Heart left ventricle (tissue), 16 donors: ENCODE measurements around the gene EPHA1. TPM values are rescaled to one million over a fixed set of nuclear protein-coding genes. Genes with fewer than 3 reads are reported as not detected.
"Not testable (repeated sequence)": the region's sequence is repeated elsewhere in the genome, so short reads cannot be mapped to it uniquely, and the experiment has no call there.

ENCODE experiments used
- ATAC-seq, 4 donors: fragments of 200-7000 bp; cut with Tn5 transposase; one replicate each; pipeline ENCODE4 v1.9.1; 2020 to 2022; ENCODE audit warnings: moderate library complexity in 4 of 4, mild to moderate bottlenecking in 3 of 4, moderate number of reproducible peaks in 1 of 4
- DNase-seq, 5 donors: peaks; one replicate each; pipeline ENCODE4 v3.0.0-alpha.2; 2020
- H3K27ac ChIP-seq, 12 donors: fragments of 200-600 bp; sonication (generic) in 4 of 12; one replicate each; pipeline versions ENCODE4 v1.5.0 to v1.8.0; 2016 to 2022; ENCODE audit warnings: mild to moderate bottlenecking in 2 of 12
- H3K27me3 ChIP-seq, 9 donors: fragments of 200-600 bp; sonication (generic) in 2 of 9; one replicate each; pipeline versions ENCODE4 v1.5.1 to v1.8.0; 2016 to 2022; ENCODE audit warnings: mild to moderate bottlenecking in 3 of 9
- H3K36me3 ChIP-seq, 9 donors: fragments of 200-600 bp; sonication (generic) in 2 of 9; one replicate each; pipeline versions ENCODE4 v1.5.0 to v1.8.0; 2018 to 2022; ENCODE audit warnings: mild to moderate bottlenecking in 2 of 9
- H3K4me1 ChIP-seq, 12 donors: fragments of 200-600 bp; sonication (generic) in 4 of 12; one replicate each; pipeline versions ENCODE4 v1.5.0 to v1.8.0; 2016 to 2022; ENCODE audit warnings: mild to moderate bottlenecking in 3 of 12
- H3K4me3 ChIP-seq, 12 donors: fragments of 200-600 bp; sonication (generic) in 4 of 12; one replicate each; pipeline versions ENCODE4 v1.5.0 to v1.8.0; 2017 to 2022; ENCODE audit warnings: mild to moderate bottlenecking in 9 of 12, moderate library complexity in 4 of 12
- H3K9me3 ChIP-seq, 12 donors: fragments of 200-600 bp; sonication (generic) in 4 of 12; one replicate each; pipeline versions ENCODE4 v1.5.0 to v1.8.0; 2016 to 2022; ENCODE audit warnings: mild to moderate bottlenecking in 1 of 12
- POLR2A ChIP-seq, 2 donors: fragments of 450-650 bp; IDR thresholded peaks; one replicate each; pipeline ENCODE4 v1.6.1; 2017; ENCODE audit warnings: antibody characterized with exemption in 2 of 2, mild to moderate bottlenecking in 2 of 2, moderate library complexity in 2 of 2
- WGBS, 4 donors: extraction: QIAGEN DNeasy Blood & Tissue Kit in 2 of 4; methylation state at CpG; one replicate each; pipeline versions ENCODE4 v1.1.5 to v1.1.7; 2013 to 2018; 5-methylcytosine and 5-hydroxymethylcytosine counted together
- intact Hi-C, 10 donors: fragments of 100-400 bp; cut with DNase I; formaldehyde crosslinking; loops; one replicate each; pipeline versions ENCODE4 v1.11.1 to v1.14.2; 2022
- polyA plus RNA-seq, 2 donors: library from polyadenylated mRNA; stranded (reverse); fragments of 200-250 nt; gene quantifications; one replicate each; pipeline ENCODE4 v1.2.3, GENCODE V29; 2013
- total RNA-seq, 9 donors: library from RNA; depleted of rRNA in 2 of 9; stranded (reverse); fragments of >200 nt in 2 of 9; fragmentation: NEBNext Ultra II Directional in 3 of 9; extraction: Animal tissue kit (Norgen Biotek cat#: 25700) in 3 of 9; gene quantifications; one replicate each; pipeline versions ENCODE4 v1.1.0 to v1.2.4, GENCODE V29; 2016 to 2023
- TF ChIP-seq, protein P1 (sequence below), 12 donors: fragments of 200-600 bp; sonication (generic) in 4 of 12; IDR thresholded peaks; one replicate each; pipeline versions ENCODE4 v1.5.0 to v1.8.0; 2018 to 2022; ENCODE audit warnings: antibody characterized with exemption in 12 of 12, mild to moderate bottlenecking in 5 of 12
- donor health status: ischemic (EF 13 %, LVEDD 7.1; RV severe dilation, severe dysfunction).
- donor health status: healthy with polysubstance abuse.
- donor health status: DM: no; HTN: yes; CAD: no.
- donor health status: DM: no; HTN: no; CAD: no.
- donor health status: ischemic (EF 25% LVEDD 6.9; RV normal size, moderate dysfunction).
- donor health status: ischemic (EF 25% LVEDD 5.7; RV mildly dilated, moderate dysfunction).
- donor health status: healthy.
- donor health status: DM: yes; HTN: yes; CAD: no.
- donor health status: ischemic (EF 35%, LVEDD 5.7; RV mildly dilated, moderate dysfunction).
- donor health status: nonischemic (EF 11% LVEDD 7.7; RV severe dilation, severe dysfunction).
- donor health status: DM: yes; HTN: yes; CAD: no.
- donor health status: PGD.
- donor health status: ischemic (EF 29% LVEDD 5.4; RV normal size, mild dysfunction).
- donor health status: nonischemic (EF 23%, LVEDD 6.1; RV moderate dilation, normal function).

EPHA1 gene
- total and polyA plus RNA-seq, 11 donors: 0.04 to 0.51 (median 0.27) TPM; not detected in 7

DNA sequence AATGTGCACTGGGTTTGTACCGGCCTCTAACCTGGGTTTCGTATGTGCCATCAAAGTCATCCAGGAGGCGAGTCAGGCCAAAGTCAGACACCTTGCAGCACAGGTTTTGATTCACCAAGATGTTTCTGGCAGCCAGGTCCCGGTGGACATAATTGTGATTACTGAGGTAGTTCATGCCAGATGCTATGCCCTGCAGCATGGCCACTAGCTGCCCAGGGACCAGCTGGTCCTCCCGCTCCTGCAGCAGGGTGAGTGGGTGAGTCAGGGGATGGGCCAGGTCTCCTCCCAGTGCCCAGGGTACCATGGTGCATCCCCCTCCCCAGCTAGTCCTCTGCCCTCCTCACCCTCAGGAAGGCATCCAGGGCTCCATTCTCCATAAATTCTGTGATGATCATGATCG, 13.9 kb downstream of the EPHA1 start:
- H3K36me3 ChIP-seq: peaks cover 0 to 30% (median 15%) of the 10 kb centered on the region in 9 donors
- ATAC-seq: no peak
- no peak overlapping the region for H3K4me3 ChIP-seq
- DNase-seq: no peak
- no peaks in the 10 kb centered on the region for H3K9me3 ChIP-seq
- no peaks in the 10 kb centered on the region for H3K27me3 ChIP-seq
- no peak overlapping the region for H3K27ac ChIP-seq
- no peak for TF ChIP-seq POLR2A (IDR thresholded peaks at IDR 0.05)
- H3K4me1 ChIP-seq: peaks cover 2 to 63% (median 46%) of the 10 kb centered on the region in 12 donors
- 80 to 90% (median 85%) methylated on average over 5 to 6 of the region's 6 CpGs for WGBS, 4 donors
- intact Hi-C loops: no loop called here

DNA sequence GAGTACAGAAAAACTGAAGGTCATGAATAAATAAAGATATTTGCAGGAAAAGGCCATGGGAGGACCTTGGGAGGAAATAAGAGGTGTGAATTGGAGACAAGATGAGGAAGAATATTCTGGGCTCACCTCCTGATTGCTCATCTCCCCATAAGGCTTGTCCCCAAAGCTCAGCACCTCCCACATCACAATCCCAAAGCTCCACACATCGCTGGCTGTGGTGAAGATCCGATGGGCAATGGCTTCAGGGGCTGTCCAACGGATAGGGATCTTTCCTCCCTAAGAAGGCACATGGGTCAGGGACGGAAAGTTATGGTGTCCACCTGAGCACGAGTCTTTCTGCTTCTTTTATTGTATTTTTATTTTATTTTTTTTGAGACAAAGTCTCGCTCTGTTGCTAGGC, 14.6 kb downstream of the EPHA1 start:
- 96 to 97% (median 96%) methylated on average over 6 of the region's 6 CpGs for WGBS, 4 donors
- peaks cover 0 to 37% (median 22%) of the 10 kb centered on the region in 9 donors for H3K36me3 ChIP-seq
- no peak for ATAC-seq
- H3K4me3 ChIP-seq: no peak overlapping the region
- no peak for DNase-seq
- TF ChIP-seq, protein P1, sequence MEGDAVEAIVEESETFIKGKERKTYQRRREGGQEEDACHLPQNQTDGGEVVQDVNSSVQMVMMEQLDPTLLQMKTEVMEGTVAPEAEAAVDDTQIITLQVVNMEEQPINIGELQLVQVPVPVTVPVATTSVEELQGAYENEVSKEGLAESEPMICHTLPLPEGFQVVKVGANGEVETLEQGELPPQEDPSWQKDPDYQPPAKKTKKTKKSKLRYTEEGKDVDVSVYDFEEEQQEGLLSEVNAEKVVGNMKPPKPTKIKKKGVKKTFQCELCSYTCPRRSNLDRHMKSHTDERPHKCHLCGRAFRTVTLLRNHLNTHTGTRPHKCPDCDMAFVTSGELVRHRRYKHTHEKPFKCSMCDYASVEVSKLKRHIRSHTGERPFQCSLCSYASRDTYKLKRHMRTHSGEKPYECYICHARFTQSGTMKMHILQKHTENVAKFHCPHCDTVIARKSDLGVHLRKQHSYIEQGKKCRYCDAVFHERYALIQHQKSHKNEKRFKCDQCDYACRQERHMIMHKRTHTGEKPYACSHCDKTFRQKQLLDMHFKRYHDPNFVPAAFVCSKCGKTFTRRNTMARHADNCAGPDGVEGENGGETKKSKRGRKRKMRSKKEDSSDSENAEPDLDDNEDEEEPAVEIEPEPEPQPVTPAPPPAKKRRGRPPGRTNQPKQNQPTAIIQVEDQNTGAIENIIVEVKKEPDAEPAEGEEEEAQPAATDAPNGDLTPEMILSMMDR (IDR thresholded peaks at IDR 0.05): no peak
- TF ChIP-seq POLR2A (IDR thresholded peaks at IDR 0.05): no peak
- peaks cover 2 to 70% (median 48%) of the 10 kb centered on the region in 12 donors for H3K4me1 ChIP-seq
- H3K27me3 ChIP-seq: no peaks in the 10 kb centered on the region
- intact Hi-C loops: no loop called here
- H3K9me3 ChIP-seq: no peaks in the 10 kb centered on the region
- no peak overlapping the region for H3K27ac ChIP-seq

DNA sequence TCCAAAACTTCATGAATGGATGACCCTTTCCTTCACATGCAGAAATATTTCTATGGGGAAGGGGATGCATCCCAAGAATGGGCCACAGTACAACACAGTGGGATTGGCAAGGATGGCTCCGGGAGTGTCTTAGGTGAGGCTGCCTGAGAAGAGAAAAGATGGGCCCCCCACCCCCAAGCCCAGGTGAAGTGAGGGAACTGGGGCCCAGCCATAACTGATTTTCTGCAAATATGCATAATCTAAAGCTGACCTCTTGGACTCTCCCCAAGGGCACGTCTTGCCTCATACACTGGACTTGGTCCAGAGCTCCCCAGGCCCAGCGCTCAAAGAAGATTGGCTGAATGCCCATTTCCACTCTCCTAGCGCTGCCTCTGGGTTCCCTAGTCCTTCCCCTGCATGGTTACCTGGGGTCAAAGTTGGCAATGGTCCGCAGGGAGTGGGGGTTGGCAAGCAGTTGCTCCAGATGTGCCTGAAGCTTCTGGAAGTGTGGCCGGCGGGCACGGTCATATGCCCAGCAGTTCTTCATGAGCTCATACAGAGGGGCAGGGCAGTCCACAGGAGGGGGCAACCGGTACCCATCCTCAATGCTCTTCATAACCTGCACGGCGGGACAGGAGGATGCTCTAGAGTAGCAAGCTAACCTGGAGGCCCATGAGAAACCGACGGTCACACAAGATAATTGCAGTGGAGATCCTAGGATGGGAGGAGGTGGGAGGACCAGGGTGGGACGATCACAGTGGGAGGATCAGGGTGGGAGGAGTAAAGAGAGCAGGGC, 15.2 kb downstream of the EPHA1 start:
- H3K36me3 ChIP-seq: peaks cover 0 to 43% (median 28%) of the 10 kb centered on the region in 9 donors
- no peak overlapping the region for H3K4me3 ChIP-seq
- TF ChIP-seq, protein P1 (IDR thresholded peaks at IDR 0.05): no peak
- TF ChIP-seq POLR2A (IDR thresholded peaks at IDR 0.05): no peak
- peak overlapping the region in 2 of 12 donors; percentile 81 to 94 for H3K27ac ChIP-seq
- peaks cover 2 to 76% (median 48%) of the 10 kb centered on the region in 12 donors for H3K4me1 ChIP-seq
- intact Hi-C loops: no loop called here
- 77 to 81% (median 79%) methylated on average over 13 to 14 of the region's 14 CpGs for WGBS, 4 donors
- no peaks in the 10 kb centered on the region for H3K9me3 ChIP-seq
- no peaks in the 10 kb centered on the region for H3K27me3 ChIP-seq
- no peak for ATAC-seq
- peak in 2 of 5 donors; percentile 19 to 37 for DNase-seq

DNA sequence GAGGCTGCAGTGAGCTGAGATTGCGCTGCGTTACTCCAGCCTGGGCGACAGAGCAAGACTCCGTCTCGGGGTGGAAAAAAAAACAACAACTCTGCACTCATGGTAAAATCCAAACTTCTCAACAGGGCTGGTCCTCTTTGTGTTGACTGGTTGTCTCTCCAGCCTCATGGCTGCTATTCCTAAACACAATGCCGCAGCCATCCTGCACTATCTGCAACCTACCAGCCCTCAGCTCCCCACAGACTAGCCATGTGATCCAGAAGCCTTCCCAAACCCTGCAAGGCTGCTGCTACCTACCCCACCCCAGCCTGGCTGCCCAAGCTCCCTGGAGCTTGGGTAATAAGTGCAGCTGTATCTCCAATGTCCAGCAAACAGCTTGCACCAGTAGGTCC, 15.8 kb downstream of the EPHA1 start:
- DNase-seq: no peak
- intact Hi-C loops: no loop called here
- peak overlapping the region in 11 of 12 donors; percentile 72 to 99 (median 85) for H3K27ac ChIP-seq
- H3K36me3 ChIP-seq: peaks cover 0 to 49% (median 34%) of the 10 kb centered on the region in 9 donors
- WGBS, 4 donors: 84 to 93% (median 90%) methylated on average over 6 of the region's 6 CpGs
- peaks cover 2 to 81% (median 48%) of the 10 kb centered on the region in 12 donors for H3K4me1 ChIP-seq
- no peaks in the 10 kb centered on the region for H3K9me3 ChIP-seq
- no peak for ATAC-seq
- H3K27me3 ChIP-seq: no peaks in the 10 kb centered on the region
- no peak for TF ChIP-seq POLR2A (IDR thresholded peaks at IDR 0.05)
- TF ChIP-seq, protein P1 (IDR thresholded peaks at IDR 0.05): no peak
- no peak overlapping the region for H3K4me3 ChIP-seq

DNA sequence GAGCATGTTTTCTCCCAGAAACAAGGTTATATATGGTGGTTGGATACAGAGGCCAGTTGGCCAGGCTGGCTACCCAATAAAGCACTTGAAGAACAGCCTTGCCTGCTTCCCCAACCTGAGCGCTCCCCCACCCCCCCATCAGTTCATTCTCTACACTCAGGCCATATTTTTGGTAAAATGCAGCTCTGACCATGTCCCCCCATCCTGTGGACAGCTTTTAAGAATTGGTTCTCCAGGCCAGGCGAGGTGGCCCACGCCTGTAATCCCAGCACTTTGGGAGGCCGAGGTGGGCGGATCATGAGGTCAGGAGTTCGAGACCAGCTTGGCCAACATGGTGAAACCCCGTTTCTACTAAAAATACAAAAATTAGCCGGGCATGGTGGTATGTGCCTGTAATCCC, 16.2 kb downstream of the EPHA1 start:
- 80 to 85% (median 82%) methylated on average over 8 of the region's 8 CpGs for WGBS, 4 donors
- H3K27me3 ChIP-seq, intact Hi-C loops, DNase-seq, ATAC-seq, H3K9me3 ChIP-seq, H3K4me3 ChIP-seq: not testable (repeated sequence)
- H3K36me3 ChIP-seq: peaks cover 0 to 53% (median 38%) of the 10 kb centered on the region in 9 donors
- H3K27ac ChIP-seq: peak overlapping the region in 11 of 12 donors; percentile 72 to 99 (median 85)
- peaks cover 2 to 84% (median 48%) of the 10 kb centered on the region in 12 donors for H3K4me1 ChIP-seq
